HG03060 (cell line): Measurements from ENCODE around the gene CR2.
A peak's percentile ranks its signal among the peaks of the same experiment; 100 is the strongest.
"Not testable (repeated sequence)": the region's sequence is repeated elsewhere in the genome, so short reads cannot be mapped to it uniquely, and the experiment has no call there.

Experiments used
- ATAC-seq: cut with Tn5 transposase; IDR thresholded peaks from one replicate; pipeline ENCODE4 v1.9.1; 2021; ENCODE audit warnings: low read depth, moderate number of reproducible peaks; ENCODE audit not compliant: unreplicated experiment

CR2 gene

GRCh38 chr1:207454046-207454964 is at the start of gene CR2:
CR2 (plus strand) TSS chr1:207454328; CDS start chr1:207454419, 91 bp downstream.
- peak; percentile 50 for ATAC-seq

- ATAC-seq: peak; percentile 64
Measured at GRCh38 chr1:207404849-207405525, 49.1 kb upstream of the CR2 start.

DNA sequence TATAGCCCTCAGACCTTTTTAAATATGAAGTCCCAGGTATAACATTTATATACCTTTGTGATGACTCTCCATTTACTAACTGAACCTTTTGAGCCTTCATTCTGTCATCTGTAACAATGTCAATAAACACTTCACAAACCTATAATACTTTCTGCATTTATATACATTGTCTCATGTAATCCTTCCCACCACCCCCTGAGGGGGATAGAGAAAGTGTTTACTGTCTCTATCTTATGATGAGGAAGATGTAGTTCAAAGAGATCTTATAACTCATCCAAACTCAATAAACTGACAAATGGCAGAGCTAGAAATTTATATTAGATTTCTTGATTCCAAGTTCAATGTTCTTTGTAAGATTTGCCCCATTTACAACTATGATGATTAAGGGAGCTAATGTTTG is 48.3 kb upstream of the CR2 start:
- ATAC-seq: no peak

GRCh38 chr1:207407655-207408260 is 46.4 kb upstream of the CR2 start:
- ATAC-seq: no peak

DNA sequence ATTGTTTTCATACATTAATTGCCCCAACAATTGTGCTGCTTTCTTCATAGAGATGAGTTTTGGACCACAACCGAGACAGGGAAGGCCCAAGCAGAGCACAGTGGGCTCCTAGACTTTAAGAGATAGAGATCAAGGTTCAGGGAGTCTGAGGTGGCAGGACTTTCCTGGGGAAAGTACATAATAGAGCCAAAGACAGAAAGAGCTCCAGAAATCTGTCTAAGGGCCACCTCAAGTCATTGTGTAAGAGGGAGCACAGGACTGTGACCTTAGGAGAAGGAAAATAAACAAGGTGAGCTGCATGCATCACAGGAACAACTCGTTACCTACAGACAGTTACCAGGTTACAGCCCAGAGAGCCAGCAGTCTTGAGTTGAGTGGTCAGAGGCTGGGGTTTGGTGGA is 41.3 kb upstream of the CR2 start:
- ATAC-seq: no peak

DNA sequence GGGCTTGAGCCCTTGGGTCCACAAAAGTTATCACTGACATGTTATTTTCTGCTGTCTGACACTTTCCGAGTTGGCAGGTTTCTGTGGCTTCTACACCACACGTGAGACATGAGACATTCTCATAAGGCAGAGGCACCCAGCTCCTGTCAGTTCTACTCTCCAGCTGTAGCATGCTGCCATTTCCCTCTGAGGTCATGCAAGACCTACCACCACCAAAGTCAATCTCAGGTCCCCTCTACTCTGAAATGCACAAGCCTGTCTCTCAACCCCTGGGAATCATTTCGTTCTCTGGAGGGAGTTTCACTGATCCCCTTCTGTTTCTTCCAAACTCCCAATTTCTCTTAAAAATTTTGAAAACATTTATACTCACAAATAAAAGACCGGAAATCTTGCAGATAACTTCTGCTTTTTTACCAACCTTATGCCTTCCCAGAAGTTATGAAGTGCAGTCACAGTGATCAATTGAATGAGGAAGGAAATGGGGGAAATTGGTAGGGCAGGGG is 39.5 kb upstream of the CR2 start:
- peak; percentile 87 for ATAC-seq

- ATAC-seq: no peak
Measured at GRCh38 chr1:207417076-207417475, 37.1 kb upstream of the CR2 start.

DNA sequence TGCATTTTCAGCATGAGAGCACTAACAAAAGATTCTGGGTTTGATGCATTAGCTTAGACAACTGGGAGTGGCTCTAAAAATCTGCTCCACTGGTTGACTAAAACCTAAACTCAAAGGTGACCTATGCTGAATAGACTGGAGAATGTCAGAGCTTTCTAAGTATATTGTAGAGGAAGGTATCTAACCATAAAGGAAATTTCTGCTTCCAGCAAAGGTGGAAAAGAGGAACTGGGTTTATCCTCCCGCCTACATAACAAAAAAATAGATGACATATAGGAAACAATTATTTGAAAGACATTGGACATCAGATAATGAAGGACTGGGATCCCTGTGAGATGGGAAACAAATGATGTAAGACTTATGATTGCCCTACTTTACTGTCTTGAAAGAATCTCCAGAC is 35.8 kb upstream of the CR2 start:
- no peak for ATAC-seq

DNA sequence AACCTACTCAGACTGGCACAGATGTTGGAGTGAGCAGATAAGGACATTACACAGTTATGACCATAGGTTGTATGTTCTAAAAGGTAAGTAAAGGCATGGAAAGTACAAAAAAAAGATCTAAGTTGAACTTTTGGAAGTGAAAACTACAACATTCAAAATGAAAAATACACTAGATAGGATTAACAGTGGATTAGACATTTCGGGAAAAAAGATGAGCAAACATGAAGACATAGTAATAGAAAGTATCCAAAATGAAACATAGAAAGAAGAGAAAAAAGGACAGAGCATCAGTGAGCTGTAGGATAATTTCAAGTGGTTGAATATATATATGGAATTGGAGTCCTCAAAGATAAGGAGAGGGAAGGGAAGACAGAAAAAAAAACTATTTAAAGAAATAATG is 34.0 kb upstream of the CR2 start:
- no peak for ATAC-seq

- no peak for ATAC-seq
Measured at GRCh38 chr1:207421078-207421477, 33.0 kb upstream of the CR2 start.

DNA sequence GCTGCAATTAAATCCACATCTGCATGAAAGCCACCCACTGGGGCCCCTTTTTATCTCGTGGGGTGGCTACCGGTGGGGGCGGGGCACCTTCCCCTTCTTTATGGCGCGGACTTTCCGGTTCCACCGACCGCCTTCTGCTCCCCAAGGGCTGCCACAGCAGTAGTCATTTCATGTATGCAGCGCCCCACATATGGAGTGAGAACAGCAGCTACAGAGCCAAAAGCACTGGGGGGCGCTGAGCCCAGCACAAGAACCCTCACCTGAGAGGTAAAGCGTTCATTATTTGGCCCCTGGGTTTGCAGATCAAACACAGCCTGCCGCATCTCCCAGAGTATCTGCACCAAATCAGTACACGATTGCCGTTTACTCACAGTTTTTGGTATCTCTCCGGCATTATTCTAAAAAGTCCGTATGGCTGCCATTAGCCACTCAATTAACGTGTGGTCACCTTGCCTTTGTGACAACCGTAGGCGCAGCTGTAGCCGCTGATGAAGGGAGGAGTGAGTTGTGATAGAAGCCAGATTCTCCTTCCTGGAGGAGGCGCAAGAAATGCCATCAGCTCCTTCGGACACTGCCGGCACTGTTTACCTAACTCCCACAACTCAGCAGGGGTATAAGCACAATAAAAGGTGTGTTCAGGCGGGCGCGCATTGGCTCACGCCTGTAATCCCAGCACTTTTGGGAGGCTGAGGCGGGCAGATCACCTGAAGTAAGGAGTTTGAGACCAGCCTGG is 30.4 kb upstream of the CR2 start:
- no peak for ATAC-seq

GRCh38 chr1:207424570-207425131 is 29.5 kb upstream of the CR2 start:
- ATAC-seq: no peak

- ATAC-seq: no peak
Measured at GRCh38 chr1:207427832-207428585, 26.1 kb upstream of the CR2 start.

DNA sequence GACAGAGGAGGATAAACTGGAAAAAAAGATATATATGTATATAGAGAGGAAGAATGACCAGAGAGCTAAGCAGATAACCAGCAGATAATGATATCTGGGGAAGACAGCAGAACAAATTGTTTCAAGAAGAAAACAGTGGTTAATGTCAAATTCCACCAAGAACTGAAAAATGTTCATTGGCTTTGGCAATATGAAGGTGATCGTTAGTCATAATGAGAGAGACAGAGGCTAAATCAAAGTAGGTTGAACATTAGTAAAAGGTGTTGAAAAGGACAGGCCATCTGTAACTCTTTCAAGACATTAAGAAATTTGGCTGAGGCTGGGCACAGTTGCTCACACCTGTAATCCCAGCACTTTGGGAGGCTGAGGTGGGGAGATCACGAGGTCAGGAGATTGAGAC is 25.3 kb upstream of the CR2 start:
- ATAC-seq: no peak

DNA sequence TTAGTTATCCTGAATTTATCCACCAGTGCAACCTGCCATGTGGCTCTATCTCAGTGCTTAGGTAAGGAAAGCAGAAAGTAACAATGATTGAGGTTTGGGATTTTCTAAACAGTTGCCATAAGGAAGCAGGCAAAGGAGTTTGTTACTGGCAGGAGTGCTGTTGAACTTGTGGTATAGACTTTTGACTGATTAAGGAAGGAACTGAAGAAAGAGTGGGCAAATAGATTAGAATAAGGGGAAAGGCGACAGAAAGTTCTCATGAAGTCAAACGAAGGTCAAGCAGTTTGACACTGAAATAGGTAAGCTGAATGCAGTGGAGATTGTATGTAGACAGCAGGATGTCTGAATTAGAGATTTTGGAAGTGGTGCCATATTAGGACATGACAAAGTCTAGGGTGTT is 24.2 kb upstream of the CR2 start:
- no peak for ATAC-seq

DNA sequence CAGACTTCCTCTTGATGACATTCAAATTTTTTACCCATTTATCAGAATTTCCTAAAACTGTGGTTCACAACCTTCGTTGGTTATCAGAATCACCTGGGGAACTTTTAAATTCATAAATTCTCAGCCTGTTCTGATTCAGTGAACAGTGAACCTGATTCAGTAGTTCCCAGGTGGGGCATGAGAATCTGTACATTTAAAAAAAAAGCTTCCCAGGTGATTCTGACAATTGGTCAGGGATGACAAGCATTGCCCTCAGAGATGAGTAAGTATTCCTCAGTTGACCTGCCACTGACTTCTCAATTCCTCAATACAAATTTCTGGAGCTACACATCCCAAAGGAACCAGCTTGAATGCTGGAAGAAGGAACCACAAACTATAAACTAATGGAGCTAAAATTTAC is 23.5 kb upstream of the CR2 start:
- ATAC-seq: no peak

DNA sequence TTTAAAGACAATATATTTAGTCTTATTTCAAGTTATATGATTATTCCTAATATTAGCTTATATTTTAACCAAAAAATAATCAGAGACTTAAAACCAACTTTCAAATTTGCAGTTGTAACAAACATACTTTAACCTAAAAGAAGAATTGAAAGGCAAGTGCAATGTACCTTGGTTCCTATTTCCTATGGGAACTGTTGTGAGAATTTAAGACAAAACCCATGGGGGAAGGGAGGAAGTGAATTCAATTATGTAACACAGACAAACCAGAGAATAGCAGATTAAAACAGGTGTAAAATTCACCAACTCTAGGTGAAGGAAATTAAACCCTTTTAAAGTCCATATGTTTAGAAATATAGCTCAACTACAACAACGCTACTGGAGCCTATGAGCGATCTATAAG is 22.6 kb upstream of the CR2 start:
- ATAC-seq: no peak

GRCh38 chr1:207433435-207433834 is 20.7 kb upstream of the CR2 start:
- no peak for ATAC-seq

GRCh38 chr1:207436746-207437145 is 17.4 kb upstream of the CR2 start:
- ATAC-seq: not testable (repeated sequence)

DNA sequence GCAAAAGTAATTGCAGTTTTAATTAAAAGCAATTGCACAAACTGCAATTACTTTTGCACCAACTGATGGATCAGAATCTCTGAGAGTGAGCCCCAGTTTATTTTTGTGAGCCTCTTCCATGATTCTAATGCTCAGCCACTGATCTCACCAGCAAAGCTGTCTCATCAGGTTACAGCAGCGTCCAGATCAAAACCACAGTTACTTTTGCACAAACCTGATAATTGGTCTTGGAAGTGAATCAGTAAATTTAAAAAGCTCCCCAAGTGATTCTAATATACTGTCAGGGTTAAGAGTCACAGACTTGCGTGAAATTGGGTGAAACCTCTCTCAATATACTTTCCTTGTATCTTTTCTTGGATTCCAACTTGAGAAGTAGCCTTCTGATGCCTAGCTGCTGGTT is 13.5 kb upstream of the CR2 start:
- ATAC-seq: no peak
